IgD-negative memory B cell (primary cell): ENCODE measurements around the gene DLGAP1. TPM values are rescaled to one million over a fixed set of nuclear protein-coding genes. Genes with fewer than 3 reads are reported as not detected.

Source experiments
- H3K27ac Mint-ChIP-seq, 3 donors: one replicate each; pipeline ENCODE4 v1.8.0; 2020 to 2022; ENCODE audit warnings: mild to moderate bottlenecking in 3 of 3, mixed read lengths in 3 of 3, moderate library complexity in 1 of 3
- H3K27me3 Mint-ChIP-seq: one replicate; pipeline ENCODE4 v1.8.0; 2021; ENCODE audit warnings: mixed read lengths
- H3K36me3 Mint-ChIP-seq: one replicate; pipeline ENCODE4 v1.8.0; 2020; ENCODE audit warnings: mild to moderate bottlenecking, mixed read lengths
- H3K4me1 Mint-ChIP-seq, 3 donors: one replicate each; pipeline ENCODE4 v1.8.0; 2020 to 2022; ENCODE audit warnings: mixed read lengths in 3 of 3, mild to moderate bottlenecking in 1 of 3
- H3K4me3 Mint-ChIP-seq, 4 donors: one replicate each; pipeline ENCODE4 v1.8.0; 2020 to 2022; ENCODE audit warnings: mild to moderate bottlenecking in 4 of 4, mixed read lengths in 4 of 4, moderate library complexity in 3 of 4
- H3K9me3 Mint-ChIP-seq, 3 donors: one replicate each; pipeline ENCODE4 v1.8.0; 2020 to 2021; ENCODE audit warnings: mixed read lengths in 3 of 3, mild to moderate bottlenecking in 1 of 3
- polyA plus RNA-seq: library from polyadenylated mRNA; unstranded; fragments of 300-500 nt; fragmentation: Illumina TruSeq; gene quantifications from one replicate; pipeline ENCODE4 v1.2.3, GENCODE V29; 2021

The DLGAP1 gene
- polyA plus RNA-seq, 1 donor from 2014 or later = not detected

GRCh38 chr18:3808985-3809780, 645.9 kb downstream of the DLGAP1 start:
- Mint-ChIP-seq H3K9me3 (no peaks in the 10 kb centered on the region), H3K4me3 (no peak overlapping the region)

GRCh38 chr18:3806656-3807055, 648.5 kb downstream of the DLGAP1 start:
- Mint-ChIP-seq H3K36me3 (no peaks in the 10 kb centered on the region), H3K27ac (no peak overlapping the region), H3K27me3 (no peaks in the 10 kb centered on the region), H3K9me3 (no peaks in the 10 kb centered on the region), H3K4me3 (no peak overlapping the region), H3K4me1 (no peaks in the 10 kb centered on the region)

More at GRCh38 chr18:3808985-3809780, 645.9 kb downstream of the DLGAP1 start:
- no peaks in the 10 kb centered on the region for H3K36me3 Mint-ChIP-seq
- no peaks in the 10 kb centered on the region for H3K27me3 Mint-ChIP-seq
- H3K4me1 Mint-ChIP-seq = no peaks in the 10 kb centered on the region
- no peak overlapping the region for H3K27ac Mint-ChIP-seq

GRCh38 chr18:3804336-3804735, 650.8 kb downstream of the DLGAP1 start:
- Mint-ChIP-seq H3K27ac (no peak overlapping the region), H3K4me3 (no peak overlapping the region), H3K9me3 (no peaks in the 10 kb centered on the region), H3K4me1 (no peaks in the 10 kb centered on the region), H3K36me3 (no peaks in the 10 kb centered on the region), H3K27me3 (peaks cover 3% of the 10 kb centered on the region)

GRCh38 chr18:3803350-3803749, 651.8 kb downstream of the DLGAP1 start:
- H3K4me3 Mint-ChIP-seq = no peak overlapping the region

GRCh38 chr18:3799515-3799914, 655.6 kb downstream of the DLGAP1 start:
- Mint-ChIP-seq H3K9me3 (peaks cover 0 to 2% (median 0%) of the 10 kb centered on the region in 3 donors), H3K4me3 (no peak overlapping the region), H3K27me3 (peaks cover 3% of the 10 kb centered on the region), H3K27ac (no peak overlapping the region), H3K36me3 (no peaks in the 10 kb centered on the region), H3K4me1 (no peaks in the 10 kb centered on the region)

More at GRCh38 chr18:3803350-3803749, 651.8 kb downstream of the DLGAP1 start:
- Mint-ChIP-seq H3K4me1 (no peaks in the 10 kb centered on the region), H3K9me3 (no peaks in the 10 kb centered on the region), H3K27me3 (peaks cover 3% of the 10 kb centered on the region), H3K27ac (no peak overlapping the region), H3K36me3 (no peaks in the 10 kb centered on the region)

- no peaks in the 10 kb centered on the region for H3K4me1 Mint-ChIP-seq
- no peak overlapping the region for H3K27ac Mint-ChIP-seq
- peaks cover 0 to 2% (median 0%) of the 10 kb centered on the region in 3 donors for H3K9me3 Mint-ChIP-seq
- H3K36me3 Mint-ChIP-seq = no peaks in the 10 kb centered on the region
- peaks cover 3% of the 10 kb centered on the region for H3K27me3 Mint-ChIP-seq
- no peak overlapping the region for H3K4me3 Mint-ChIP-seq
Measured at GRCh38 chr18:3798032-3798431, 657.1 kb downstream of the DLGAP1 start.

GRCh38 chr18:3796434-3796833, 658.7 kb downstream of the DLGAP1 start:
- H3K4me3 Mint-ChIP-seq = no peak overlapping the region
- peaks cover 0 to 2% (median 0%) of the 10 kb centered on the region in 3 donors for H3K9me3 Mint-ChIP-seq
- no peaks in the 10 kb centered on the region for H3K4me1 Mint-ChIP-seq
- no peaks in the 10 kb centered on the region for H3K36me3 Mint-ChIP-seq
- H3K27ac Mint-ChIP-seq = no peak overlapping the region
- peaks cover 3% of the 10 kb centered on the region for H3K27me3 Mint-ChIP-seq

GRCh38 chr18:3794537-3795348, 660.4 kb downstream of the DLGAP1 start:
- Mint-ChIP-seq H3K27ac (no peak overlapping the region), H3K27me3 (peaks cover under 1% of the 10 kb centered on the region), H3K36me3 (no peaks in the 10 kb centered on the region), H3K4me3 (no peak overlapping the region), H3K4me1 (no peaks in the 10 kb centered on the region), H3K9me3 (peaks cover 0 to 2% (median 0%) of the 10 kb centered on the region in 3 donors)

GRCh38 chr18:3793545-3793944, 661.6 kb downstream of the DLGAP1 start:
- no peaks in the 10 kb centered on the region for H3K27me3 Mint-ChIP-seq
- peaks cover 0 to 2% (median 0%) of the 10 kb centered on the region in 3 donors for H3K9me3 Mint-ChIP-seq
- H3K27ac Mint-ChIP-seq = no peak overlapping the region
- no peaks in the 10 kb centered on the region for H3K36me3 Mint-ChIP-seq
- H3K4me3 Mint-ChIP-seq = no peak overlapping the region
- H3K4me1 Mint-ChIP-seq = no peaks in the 10 kb centered on the region

- no peaks in the 10 kb centered on the region for H3K36me3 Mint-ChIP-seq
- H3K4me1 Mint-ChIP-seq = no peaks in the 10 kb centered on the region
- H3K4me3 Mint-ChIP-seq = no peak overlapping the region
- no peaks in the 10 kb centered on the region for H3K27me3 Mint-ChIP-seq
- peaks cover 0 to 2% (median 0%) of the 10 kb centered on the region in 3 donors for H3K9me3 Mint-ChIP-seq
- no peak overlapping the region for H3K27ac Mint-ChIP-seq
Measured at GRCh38 chr18:3793111-3793510, 662.0 kb downstream of the DLGAP1 start.

GRCh38 chr18:3792711-3793110, 662.4 kb downstream of the DLGAP1 start:
- no peak overlapping the region for H3K4me3 Mint-ChIP-seq
- H3K9me3 Mint-ChIP-seq = no peaks in the 10 kb centered on the region
- no peaks in the 10 kb centered on the region for H3K4me1 Mint-ChIP-seq
- H3K36me3 Mint-ChIP-seq = peaks cover 2% of the 10 kb centered on the region
- no peaks in the 10 kb centered on the region for H3K27me3 Mint-ChIP-seq
- no peak overlapping the region for H3K27ac Mint-ChIP-seq

- no peak overlapping the region for H3K4me3 Mint-ChIP-seq
- H3K9me3 Mint-ChIP-seq = peaks cover 0 to 2% (median 0%) of the 10 kb centered on the region in 3 donors
- peaks cover 2% of the 10 kb centered on the region for H3K36me3 Mint-ChIP-seq
- H3K27ac Mint-ChIP-seq = no peak overlapping the region
- peaks cover 4% of the 10 kb centered on the region for H3K27me3 Mint-ChIP-seq
- no peaks in the 10 kb centered on the region for H3K4me1 Mint-ChIP-seq
Measured at GRCh38 chr18:3791238-3791637, 663.9 kb downstream of the DLGAP1 start.

- Mint-ChIP-seq H3K27ac (no peak overlapping the region), H3K4me1 (no peaks in the 10 kb centered on the region), H3K9me3 (peaks cover 0 to 2% (median 0%) of the 10 kb centered on the region in 3 donors), H3K36me3 (peaks cover 2% of the 10 kb centered on the region), H3K4me3 (no peak overlapping the region), H3K27me3 (peaks cover 4% of the 10 kb centered on the region)
Measured at GRCh38 chr18:3790703-3791102, 664.4 kb downstream of the DLGAP1 start.

- peaks cover 2 to 9% (median 2%) of the 10 kb centered on the region in 3 donors for H3K9me3 Mint-ChIP-seq
- no peaks in the 10 kb centered on the region for H3K4me1 Mint-ChIP-seq
- H3K27me3 Mint-ChIP-seq = peaks cover 8% of the 10 kb centered on the region
- H3K36me3 Mint-ChIP-seq = peaks cover 4% of the 10 kb centered on the region
- no peak overlapping the region for H3K27ac Mint-ChIP-seq
- H3K4me3 Mint-ChIP-seq = peak overlapping the region in 1 of 4 donors; percentile 10
Measured at GRCh38 chr18:3789525-3789924, 665.6 kb downstream of the DLGAP1 start.

- H3K27ac Mint-ChIP-seq = no peak overlapping the region
- H3K9me3 Mint-ChIP-seq = peaks cover 2 to 9% (median 2%) of the 10 kb centered on the region in 3 donors
- no peaks in the 10 kb centered on the region for H3K4me1 Mint-ChIP-seq
- no peak overlapping the region for H3K4me3 Mint-ChIP-seq
- peaks cover 4% of the 10 kb centered on the region for H3K36me3 Mint-ChIP-seq
- H3K27me3 Mint-ChIP-seq = peaks cover 8% of the 10 kb centered on the region
Measured at GRCh38 chr18:3784949-3785348, 670.2 kb downstream of the DLGAP1 start.
